GM23338 (cell line): Measurements from ENCODE around the gene TMCC1. TPM values are rescaled to one million over a fixed set of nuclear protein-coding genes. Genes with fewer than 3 reads are reported as not detected.

Experiments used
- CREB1 ChIP-seq: fragments of 250-450 bp; sonication (Bioruptor Pico); IDR thresholded peaks from 2 replicates; pipeline ENCODE4 v1.5.0; 2020; ENCODE audit warnings: low read depth, mild to moderate bottlenecking, moderate library complexity
- EZH2 ChIP-seq: fragments of 200-600 bp; sonication (generic); IDR thresholded peaks from one replicate; pipeline ENCODE4 v1.8.0; 2017; ENCODE audit warnings: antibody characterized with exemption, mild to moderate bottlenecking, low read depth; ENCODE audit not compliant: unreplicated experiment
- EZH2phosphoT487 ChIP-seq: fragments of 200-600 bp; sonication (generic); IDR thresholded peaks from one replicate; pipeline ENCODE4 v1.8.1; 2018; ENCODE audit warnings: antibody characterized with exemption; ENCODE audit not compliant: unreplicated experiment
- JUNB ChIP-seq: IDR thresholded peaks from one replicate; pipeline ENCODE4 v1.6.1; 2016; ENCODE audit warnings: antibody characterized with exemption; ENCODE audit not compliant: unreplicated experiment
- NANOG ChIP-seq: IDR thresholded peaks from 2 replicates; pipeline ENCODE4 v1.6.1; 2016; ENCODE audit warnings: antibody characterized with exemption, borderline replicate concordance
- POLR2AphosphoS5 ChIP-seq: IDR thresholded peaks from 2 replicates; pipeline ENCODE4 v1.6.1; 2016; ENCODE audit warnings: antibody characterized with exemption, low read depth
- ZNF114 ChIP-seq: fragments of 250-450 bp; sonication (Bioruptor Pico); IDR thresholded peaks from 2 replicates; pipeline ENCODE4 v1.5.0; 2020; ENCODE audit warnings: mild to moderate bottlenecking, moderate library complexity
- ZNF331 ChIP-seq: fragments of 250-450 bp; sonication (Bioruptor Pico); IDR thresholded peaks from 2 replicates; pipeline ENCODE4 v1.5.0; 2020; ENCODE audit warnings: low read depth, mild to moderate bottlenecking, moderate library complexity
- ZNF462 ChIP-seq: fragments of 250-450 bp; sonication (Bioruptor Pico); IDR thresholded peaks from 2 replicates; pipeline ENCODE4 v1.5.0; 2020; ENCODE audit warnings: mild to moderate bottlenecking, moderate library complexity
- polyA plus RNA-seq: library from polyadenylated mRNA; unstranded; fragments of >200 nt; fragmentation: Nextera tagmentation; extraction: Ambion mirVana; gene quantifications from 2 replicates; pipeline ENCODE4 v1.2.1, GENCODE V29; 2016
- total RNA-seq: library from RNA; depleted of rRNA; stranded (reverse); fragments of >200 nt; shearing (Covaris generic); gene quantifications from 2 replicates; pipeline ENCODE4 v1.2.3, GENCODE V29; 2014
- TF ChIP-seq, protein P1 (sequence below), 2 experiments: fragments of 200-600 bp in 1 of 2; sonication (generic) in 1 of 2; conservative IDR thresholded peaks; 2 replicates each; pipeline versions ENCODE4 v1.5.1 to v1.6.1; 2016 to 2017; ENCODE audit warnings: antibody characterized with exemption in 2 of 2, low read depth in 2 of 2, mild to moderate bottlenecking in 2 of 2, moderate library complexity in 1 of 2

TMCC1 gene
- total and polyA plus RNA-seq, 2 experiments from 2014 or later = 8.2 to 18.4 TPM

DNA sequence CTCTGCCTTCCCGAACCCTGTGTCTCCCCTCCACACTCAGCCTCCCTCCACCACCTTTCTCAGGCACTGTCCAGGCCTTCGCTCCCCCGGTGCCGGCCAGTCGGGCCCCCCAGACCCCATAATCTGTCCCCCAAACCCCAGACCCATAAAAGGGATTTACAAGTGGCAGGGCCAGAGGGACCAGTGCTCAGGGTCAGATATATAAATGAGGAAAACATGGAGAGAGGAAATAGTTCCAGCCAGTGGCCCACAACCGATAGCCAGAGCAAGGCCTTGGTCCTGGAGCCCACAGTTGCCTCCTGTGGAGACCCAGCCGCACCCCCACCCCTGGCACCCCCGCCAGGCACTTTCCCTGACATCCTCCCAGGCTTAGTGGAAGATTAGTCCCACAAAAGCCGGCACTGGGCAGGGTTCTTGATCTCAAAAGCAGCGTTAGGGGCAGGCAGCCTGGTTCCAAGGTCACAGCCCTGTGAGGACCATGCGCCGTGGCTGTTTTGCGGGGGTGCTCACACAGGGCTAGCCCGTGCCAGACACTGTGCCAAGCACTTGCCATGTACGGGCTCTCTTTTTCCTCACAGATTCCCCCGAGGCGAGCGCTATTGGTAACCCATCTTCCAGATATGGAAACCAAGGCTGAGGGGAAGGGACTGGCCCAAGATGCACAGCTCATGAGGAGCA lies 286.0 kb downstream of the TMCC1 start (continued):
- TF ChIP-seq ZNF462 (CRISPR knock-in tag) (no peak), EZH2 (no peak), JUNB (no peak), EZH2phosphoT487 (no peak), ZNF114 (CRISPR knock-in tag) (no peak), ZNF331 (CRISPR knock-in tag) (no peak), NANOG (no peak), CREB1 (CRISPR knock-in tag) (no peak), POLR2AphosphoS5 (no peak)
- TF ChIP-seq, protein P1, sequence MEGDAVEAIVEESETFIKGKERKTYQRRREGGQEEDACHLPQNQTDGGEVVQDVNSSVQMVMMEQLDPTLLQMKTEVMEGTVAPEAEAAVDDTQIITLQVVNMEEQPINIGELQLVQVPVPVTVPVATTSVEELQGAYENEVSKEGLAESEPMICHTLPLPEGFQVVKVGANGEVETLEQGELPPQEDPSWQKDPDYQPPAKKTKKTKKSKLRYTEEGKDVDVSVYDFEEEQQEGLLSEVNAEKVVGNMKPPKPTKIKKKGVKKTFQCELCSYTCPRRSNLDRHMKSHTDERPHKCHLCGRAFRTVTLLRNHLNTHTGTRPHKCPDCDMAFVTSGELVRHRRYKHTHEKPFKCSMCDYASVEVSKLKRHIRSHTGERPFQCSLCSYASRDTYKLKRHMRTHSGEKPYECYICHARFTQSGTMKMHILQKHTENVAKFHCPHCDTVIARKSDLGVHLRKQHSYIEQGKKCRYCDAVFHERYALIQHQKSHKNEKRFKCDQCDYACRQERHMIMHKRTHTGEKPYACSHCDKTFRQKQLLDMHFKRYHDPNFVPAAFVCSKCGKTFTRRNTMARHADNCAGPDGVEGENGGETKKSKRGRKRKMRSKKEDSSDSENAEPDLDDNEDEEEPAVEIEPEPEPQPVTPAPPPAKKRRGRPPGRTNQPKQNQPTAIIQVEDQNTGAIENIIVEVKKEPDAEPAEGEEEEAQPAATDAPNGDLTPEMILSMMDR (conservative IDR thresholded peaks at IDR 0.05; ENCODE audit: low read depth in 2 of 2) = no peak
